GM13977 (cell line): Measurements from ENCODE around the gene ILF3.
A peak's percentile ranks its signal among the peaks of the same experiment; 100 is the strongest.

Experiments
- DNase-seq: peaks from one replicate; pipeline ENCODE4 v3.0.0; 2012; ENCODE audit warnings: low spot score
- CTCF ChIP-seq: IDR thresholded peaks from 2 replicates; pipeline ENCODE4 v1.5.1; 2012; ENCODE audit warnings: mild to moderate bottlenecking, control low read depth; ENCODE audit not compliant: insufficient read depth; ENCODE audit errors: extremely low read depth, missing control alignments
- in situ Hi-C: fragments of 300-500 bp; cut with MboI; formaldehyde crosslinking; loops from one replicate; pipeline ENCODE4 v1.12.0; 2022; ENCODE audit warnings: low sequenced_read_pairs, low pct_unique_long_range_greater_than_20kb, mixed read lengths, inconsistent platforms; ENCODE audit not compliant: unreplicated experiment

The ILF3 gene

GRCh38 chr19:10717356-10718204 lies 63.4 kb downstream of the ILF3 start, which contains the start of gene DNM2:
DNM2 (plus strand) TSS chr19:10718079; CDS start chr19:10718243, 164 bp downstream.
- peak; percentile 98 for DNase-seq
- TF ChIP-seq CTCF = peak; percentile 77
- in situ Hi-C loops = no loop called here

- in situ Hi-C loops = no loop called here
- no peak for TF ChIP-seq CTCF
- DNase-seq = peak; percentile 64
Observed at GRCh38 chr19:10718205-10719196, 64.4 kb downstream of the ILF3 start.

GRCh38 chr19:10719466-10719961 lies 65.4 kb downstream of the ILF3 start:
- in situ Hi-C loops = no loop called here
- TF ChIP-seq CTCF = no peak
- no peak for DNase-seq

GRCh38 chr19:10720607-10721125 lies 66.5 kb downstream of the ILF3 start:
- in situ Hi-C loops = no loop called here
- no peak for TF ChIP-seq CTCF
- no peak for DNase-seq

- DNase-seq = no peak
- in situ Hi-C loops = no loop called here
- no peak for TF ChIP-seq CTCF
Observed at GRCh38 chr19:10723591-10723990, 69.4 kb downstream of the ILF3 start.

GRCh38 chr19:10724573-10725071 lies 70.5 kb downstream of the ILF3 start:
- no peak for TF ChIP-seq CTCF
- DNase-seq = peak; percentile 9
- in situ Hi-C loops = no loop called here
